DND-41 (cell line): ENCODE results near the gene TMEM132D.

Source experiments
- CTCF ChIP-seq: IDR thresholded peaks from 2 replicates; pipeline ENCODE4 v1.5.1; 2012; ENCODE audit warnings: borderline replicate concordance, low read length, moderate library complexity, mild to moderate bottlenecking; ENCODE audit not compliant: poor library complexity, severe bottlenecking; ENCODE audit errors: extremely low read depth
- EZH2 ChIP-seq: IDR thresholded peaks from 3 replicates; pipeline ENCODE4 v1.6.1; 2012; ENCODE audit warnings: borderline replicate concordance, low read depth, mild to moderate bottlenecking, moderate library complexity, low read length, inconsistent platforms; ENCODE audit not compliant: severe bottlenecking

GRCh38 chr12:129379076-129379804 lies 524.6 kb downstream of the TMEM132D start:
- TF ChIP-seq EZH2 (no peak), CTCF (no peak)
